Thoracic aorta (tissue), 2 donors: ENCODE data around the gene NCOA4. TPM values are rescaled to one million over a fixed set of nuclear protein-coding genes. Genes with fewer than 3 reads are reported as not detected.
"Not testable (repeated sequence)": the region's sequence is repeated elsewhere in the genome, so short reads cannot be mapped to it uniquely, and the experiment has no call there.

ENCODE experiments used
- ATAC-seq: fragments of 150-250 bp; one replicate; pipeline ENCODE4 v1.8.0; 2017; ENCODE audit warnings: low read depth; ENCODE audit not compliant: insufficient number of reproducible peaks, low FRiP score
- DNase-seq: peaks from one replicate; pipeline ENCODE4 v3.0.0-alpha.2; 2020; ENCODE audit warnings: low spot score
- H3K27ac ChIP-seq, 2 donors: fragments of 200-600 bp; sonication (generic); 1 replicate in 1 of 2; 2 replicates in 1 of 2; pipeline ENCODE4 v1.5.1; 2016; ENCODE audit warnings: mild to moderate bottlenecking in 2 of 2, moderate library complexity in 2 of 2
- H3K27me3 ChIP-seq: fragments of 200-600 bp; sonication (generic); replicated peaks from 2 replicates; pipeline ENCODE4 v1.6.0; 2016; ENCODE audit warnings: mild to moderate bottlenecking; ENCODE audit not compliant: insufficient read depth
- H3K36me3 ChIP-seq: fragments of 200-600 bp; sonication (generic); one replicate; pipeline ENCODE4 v1.5.1; 2016
- H3K4me1 ChIP-seq, 2 donors: fragments of 200-600 bp; sonication (generic); 1 replicate in 1 of 2; 2 replicates in 1 of 2; pipeline versions ENCODE4 v1.5.1 to v1.6.0; 2016; ENCODE audit warnings: low read depth in 2 of 2, mild to moderate bottlenecking in 1 of 2; ENCODE audit not compliant: control insufficient read depth in 1 of 2
- H3K4me3 ChIP-seq: fragments of 200-600 bp; sonication (generic); 2 replicates; pipeline ENCODE4 v1.5.1; 2016; ENCODE audit warnings: mild to moderate bottlenecking
- H3K9me3 ChIP-seq: fragments of 200-600 bp; sonication (generic); 2 replicates; pipeline ENCODE4 v1.5.1; 2016
- total RNA-seq, 2 donors: library from RNA; depleted of rRNA; stranded (reverse); fragments of >200 nt; gene quantifications; one replicate each; pipeline versions ENCODE4 v1.1.0 to v1.2.3, GENCODE V29; 2016
- TF ChIP-seq, protein P1 (sequence below): fragments of 200-600 bp; sonication (generic); IDR thresholded peaks from one replicate; pipeline ENCODE4 v1.5.1; 2019; ENCODE audit warnings: antibody characterized with exemption

NCOA4 gene
- total RNA-seq, 2 donors from 2014 or later, result 101 to 111 TPM

- no peaks in the 10 kb centered on the region for H3K36me3 ChIP-seq
- H3K4me1 ChIP-seq, result no peaks in the 10 kb centered on the region
- no peak overlapping the region for H3K4me3 ChIP-seq
- no peaks in the 10 kb centered on the region for H3K27me3 ChIP-seq
- no peak overlapping the region for H3K27ac ChIP-seq
- no peak for ATAC-seq
- TF ChIP-seq, protein P1, sequence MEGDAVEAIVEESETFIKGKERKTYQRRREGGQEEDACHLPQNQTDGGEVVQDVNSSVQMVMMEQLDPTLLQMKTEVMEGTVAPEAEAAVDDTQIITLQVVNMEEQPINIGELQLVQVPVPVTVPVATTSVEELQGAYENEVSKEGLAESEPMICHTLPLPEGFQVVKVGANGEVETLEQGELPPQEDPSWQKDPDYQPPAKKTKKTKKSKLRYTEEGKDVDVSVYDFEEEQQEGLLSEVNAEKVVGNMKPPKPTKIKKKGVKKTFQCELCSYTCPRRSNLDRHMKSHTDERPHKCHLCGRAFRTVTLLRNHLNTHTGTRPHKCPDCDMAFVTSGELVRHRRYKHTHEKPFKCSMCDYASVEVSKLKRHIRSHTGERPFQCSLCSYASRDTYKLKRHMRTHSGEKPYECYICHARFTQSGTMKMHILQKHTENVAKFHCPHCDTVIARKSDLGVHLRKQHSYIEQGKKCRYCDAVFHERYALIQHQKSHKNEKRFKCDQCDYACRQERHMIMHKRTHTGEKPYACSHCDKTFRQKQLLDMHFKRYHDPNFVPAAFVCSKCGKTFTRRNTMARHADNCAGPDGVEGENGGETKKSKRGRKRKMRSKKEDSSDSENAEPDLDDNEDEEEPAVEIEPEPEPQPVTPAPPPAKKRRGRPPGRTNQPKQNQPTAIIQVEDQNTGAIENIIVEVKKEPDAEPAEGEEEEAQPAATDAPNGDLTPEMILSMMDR, result no peak
- H3K9me3 ChIP-seq, result no peaks in the 10 kb centered on the region
- no peak for DNase-seq
Observed at GRCh38 chr10:46068117-46068516, 37.7 kb upstream of the NCOA4 start.

- TF ChIP-seq, protein P1, result no peak
- Histone ChIP-seq H3K4me3 (no peak overlapping the region), H3K27ac (no peak overlapping the region), H3K4me1 (no peaks in the 10 kb centered on the region), H3K27me3 (no peaks in the 10 kb centered on the region), H3K9me3 (no peaks in the 10 kb centered on the region), H3K36me3 (no peaks in the 10 kb centered on the region)
- no peak for ATAC-seq
- DNase-seq, result no peak
Observed at GRCh38 chr10:46064269-46064817, 33.9 kb upstream of the NCOA4 start.

DNA sequence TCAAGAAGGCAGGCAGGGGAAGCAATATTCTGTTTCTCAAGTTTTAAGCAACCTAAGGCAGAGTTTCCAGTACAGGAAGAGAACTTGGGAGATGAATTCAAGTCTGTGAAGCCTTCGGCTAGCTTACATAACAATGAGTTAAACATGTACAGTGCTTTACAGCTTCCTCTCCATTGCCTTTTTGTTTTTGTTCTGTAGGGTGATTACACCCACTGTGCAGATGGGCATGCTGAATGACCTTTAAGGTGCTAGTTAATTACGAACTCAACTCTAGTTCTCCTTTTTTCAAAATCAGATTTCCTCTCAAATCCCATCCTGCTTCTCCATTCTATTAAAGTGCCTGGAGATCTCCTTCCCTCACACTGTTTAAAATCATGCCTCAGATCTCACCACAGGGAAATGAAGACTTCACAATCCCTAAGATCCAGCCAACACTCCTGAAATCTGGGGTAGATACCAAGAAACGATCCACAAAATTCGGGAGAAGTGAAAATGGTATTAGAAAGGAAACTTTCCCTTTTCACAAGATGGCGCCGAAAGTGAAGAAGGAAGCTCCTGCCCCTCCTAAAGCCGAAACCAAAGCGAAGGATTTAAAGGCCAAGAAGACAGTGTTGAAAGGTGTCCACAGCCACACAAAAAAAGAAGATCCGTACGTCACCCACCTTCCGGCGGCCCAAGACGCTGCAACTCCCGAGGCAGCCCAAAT, 32.5 kb upstream of the NCOA4 start:
- no peak for ATAC-seq
- no peak for DNase-seq
- no peaks in the 10 kb centered on the region for H3K4me1 ChIP-seq
- TF ChIP-seq, protein P1, result no peak
- no peaks in the 10 kb centered on the region for H3K9me3 ChIP-seq
- no peaks in the 10 kb centered on the region for H3K36me3 ChIP-seq
- no peaks in the 10 kb centered on the region for H3K27me3 ChIP-seq
- H3K27ac ChIP-seq, result no peak overlapping the region
- no peak overlapping the region for H3K4me3 ChIP-seq

GRCh38 chr10:46060706-46061105, 30.3 kb upstream of the NCOA4 start:
- Histone ChIP-seq H3K36me3 (no peaks in the 10 kb centered on the region), H3K4me3 (no peak overlapping the region), H3K9me3 (peaks cover 2% of the 10 kb centered on the region), H3K27ac (no peak overlapping the region), H3K4me1 (no peaks in the 10 kb centered on the region), H3K27me3 (no peaks in the 10 kb centered on the region)
- ATAC-seq (no peak), DNase-seq (no peak)
- TF ChIP-seq, protein P1, result no peak

DNA sequence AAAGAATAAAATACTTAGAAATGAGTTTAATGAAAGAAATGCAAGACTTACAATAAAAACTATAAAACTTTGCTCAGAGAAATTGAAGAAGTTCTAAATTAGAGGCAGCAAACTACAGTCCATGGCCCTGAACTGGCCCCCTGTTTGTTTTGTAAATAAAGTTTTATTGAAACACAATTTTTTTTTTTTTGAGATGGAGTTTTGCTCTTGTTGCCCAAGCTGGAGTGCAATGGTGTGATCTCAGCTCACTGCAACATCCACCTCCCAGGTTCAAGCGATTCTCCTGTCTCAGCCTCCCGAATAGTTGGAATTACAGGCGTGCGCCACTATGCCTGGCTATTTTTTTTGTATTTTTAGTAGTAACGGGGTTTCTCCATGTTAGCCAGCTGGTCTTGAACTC, 27.5 kb upstream of the NCOA4 start:
- H3K9me3 ChIP-seq, H3K27ac ChIP-seq, H3K36me3 ChIP-seq, H3K4me3 ChIP-seq, H3K4me1 ChIP-seq, H3K27me3 ChIP-seq, DNase-seq, ATAC-seq: not testable (repeated sequence)
